ENCODE results near the gene DAAM1. TPM values are rescaled to one million over a fixed set of nuclear protein-coding genes. Genes with fewer than 3 reads are reported as not detected.

Gene DAAM1
- total and polyA plus RNA-seq, 2 donors (not counting 1 experiment from before 2014, with no cell fraction given): 11.2 to 34.3 TPM

DNA sequence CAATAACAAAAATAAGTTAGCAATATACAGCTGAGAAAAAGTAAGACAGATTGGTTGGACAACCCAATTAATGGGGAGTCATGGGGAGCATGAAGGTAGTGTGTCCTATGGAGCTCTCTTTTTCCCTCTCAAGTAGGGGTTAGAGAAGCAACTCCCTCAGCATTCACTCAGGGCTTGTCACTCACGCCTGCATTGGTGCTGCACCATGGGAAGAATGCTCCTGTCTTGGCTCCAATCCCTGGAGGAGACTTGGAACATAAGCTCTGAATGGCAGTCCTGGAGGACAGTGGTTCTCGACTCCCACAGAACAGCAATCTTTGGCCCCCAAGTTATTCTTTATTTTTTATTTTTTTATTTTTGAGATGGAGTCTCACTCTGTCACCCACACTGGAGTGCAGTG is 113.8 kb downstream of the DAAM1 start:
- H3K4me3 ChIP-seq (ENCODE audit: control extremely low read depth in 1 of 5, extremely low read depth in 1 of 5, insufficient read depth in 1 of 5, low read depth in 2 of 5, low read length in 4 of 5): no peak overlapping the region
- Mint-ChIP-seq H3K4me3 (no peak overlapping the region), H3K27ac (no peak overlapping the region), H3K9me3 (ENCODE audit: insufficient read depth) (no peaks in the 10 kb centered on the region), H3K27me3 (no peaks in the 10 kb centered on the region), H3K4me1 (peaks cover 53% of the 10 kb centered on the region)
- peaks cover 11 to 27% of the 10 kb centered on the region in 2 donors for H3K4me1 ChIP-seq (ENCODE audit: control insufficient read depth in 2 of 2, insufficient read depth in 2 of 2, low read length in 2 of 2)
- no peaks in the 10 kb centered on the region for H3K9me3 ChIP-seq (ENCODE audit: control extremely low read depth in 1 of 3, control insufficient read depth in 2 of 3, insufficient read depth in 1 of 3, low read length in 2 of 3)
- no peak overlapping the region for H3K9ac ChIP-seq (ENCODE audit: low read length)
- H3K27me3 ChIP-seq (replicated peaks in 1 of 4; ENCODE audit: control extremely low read depth in 1 of 4, control insufficient read depth in 3 of 4, insufficient read depth in 4 of 4, low read length in 3 of 4): no peaks in the 10 kb centered on the region
- no peaks in the 10 kb centered on the region for H3K36me3 ChIP-seq (replicated peaks in 1 of 2; ENCODE audit: control extremely low read depth in 1 of 2, control insufficient read depth in 1 of 2, extremely low read depth in 1 of 2, insufficient read depth in 2 of 2, low read length in 1 of 2)
- TF ChIP-seq, protein P1, sequence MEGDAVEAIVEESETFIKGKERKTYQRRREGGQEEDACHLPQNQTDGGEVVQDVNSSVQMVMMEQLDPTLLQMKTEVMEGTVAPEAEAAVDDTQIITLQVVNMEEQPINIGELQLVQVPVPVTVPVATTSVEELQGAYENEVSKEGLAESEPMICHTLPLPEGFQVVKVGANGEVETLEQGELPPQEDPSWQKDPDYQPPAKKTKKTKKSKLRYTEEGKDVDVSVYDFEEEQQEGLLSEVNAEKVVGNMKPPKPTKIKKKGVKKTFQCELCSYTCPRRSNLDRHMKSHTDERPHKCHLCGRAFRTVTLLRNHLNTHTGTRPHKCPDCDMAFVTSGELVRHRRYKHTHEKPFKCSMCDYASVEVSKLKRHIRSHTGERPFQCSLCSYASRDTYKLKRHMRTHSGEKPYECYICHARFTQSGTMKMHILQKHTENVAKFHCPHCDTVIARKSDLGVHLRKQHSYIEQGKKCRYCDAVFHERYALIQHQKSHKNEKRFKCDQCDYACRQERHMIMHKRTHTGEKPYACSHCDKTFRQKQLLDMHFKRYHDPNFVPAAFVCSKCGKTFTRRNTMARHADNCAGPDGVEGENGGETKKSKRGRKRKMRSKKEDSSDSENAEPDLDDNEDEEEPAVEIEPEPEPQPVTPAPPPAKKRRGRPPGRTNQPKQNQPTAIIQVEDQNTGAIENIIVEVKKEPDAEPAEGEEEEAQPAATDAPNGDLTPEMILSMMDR (IDR thresholded peaks at IDR 0.05): no peak
- TF ChIP-seq EZH2 (IDR thresholded peaks at IDR 0.05; ENCODE audit: borderline replicate concordance, insufficient read depth, low read depth, low read length, poor library complexity, severe bottlenecking): no peak
- no peaks in the 10 kb centered on the region for H3K79me2 ChIP-seq (ENCODE audit: control insufficient read depth, insufficient read depth, low read length)
- POLR2A ChIA-PET: no interaction called here
- CTCF ChIA-PET: no interaction called here
- no peak for DNase-seq
- no peak overlapping the region for H2AFZ ChIP-seq (ENCODE audit: insufficient read depth, low read depth, low read length, poor library complexity, severe bottlenecking)
- H3K4me2 ChIP-seq (replicated peaks; ENCODE audit: low read depth, low read length, poor library complexity, severe bottlenecking): no peak overlapping the region
- no peak overlapping the region for H3K27ac ChIP-seq (ENCODE audit: low read length in 2 of 2)
- H4K20me1 ChIP-seq (ENCODE audit: control insufficient read depth, insufficient read depth, low read length, poor library complexity, severe bottlenecking): no peaks in the 10 kb centered on the region
- intact Hi-C loops (cut with micrococcal nuclease): loop anchor here (5.0 kb wide), 1 partner anchor 115 kb away; the partner anchor contains the start of gene DAAM1
- no peak for ATAC-seq (ENCODE audit: low read depth)
- WGBS (ENCODE audit: insufficient coverage): 100% methylated on average over 1 of the region's 2 CpGs

GRCh38 chr14:59303216-59303615 is 114.7 kb downstream of the DAAM1 start:
- H4K20me1 ChIP-seq (ENCODE audit: control insufficient read depth, insufficient read depth, low read length, poor library complexity, severe bottlenecking): no peaks in the 10 kb centered on the region
- Mint-ChIP-seq H3K27ac (no peak overlapping the region), H3K9me3 (ENCODE audit: insufficient read depth) (no peaks in the 10 kb centered on the region), H3K4me3 (no peak overlapping the region), H3K27me3 (no peaks in the 10 kb centered on the region), H3K4me1 (peaks cover 51% of the 10 kb centered on the region)
- H3K4me2 ChIP-seq (replicated peaks; ENCODE audit: low read depth, low read length, poor library complexity, severe bottlenecking): no peak overlapping the region
- H3K4me3 ChIP-seq (ENCODE audit: control extremely low read depth in 1 of 5, extremely low read depth in 1 of 5, insufficient read depth in 1 of 5, low read depth in 2 of 5, low read length in 4 of 5): no peak overlapping the region
- intact Hi-C loops (cut with micrococcal nuclease): loop anchor here (5.0 kb wide), 1 partner anchor 116 kb away; the partner anchor contains the start of gene DAAM1
- H3K9ac ChIP-seq (ENCODE audit: low read length): no peak overlapping the region
- no peak overlapping the region for H2AFZ ChIP-seq (ENCODE audit: insufficient read depth, low read depth, low read length, poor library complexity, severe bottlenecking)
- ATAC-seq (ENCODE audit: low read depth) (no peak), DNase-seq (no peak)
- TF ChIP-seq, protein P1 (IDR thresholded peaks at IDR 0.05): no peak
- TF ChIP-seq EZH2 (IDR thresholded peaks at IDR 0.05; ENCODE audit: borderline replicate concordance, insufficient read depth, low read depth, low read length, poor library complexity, severe bottlenecking): no peak
- H3K36me3 ChIP-seq (replicated peaks in 1 of 2; ENCODE audit: control extremely low read depth in 1 of 2, control insufficient read depth in 1 of 2, extremely low read depth in 1 of 2, insufficient read depth in 2 of 2, low read length in 1 of 2): no peaks in the 10 kb centered on the region
- 91% methylated on average over 1 of the region's 2 CpGs for WGBS (ENCODE audit: insufficient coverage)
- H3K27me3 ChIP-seq (replicated peaks in 1 of 4; ENCODE audit: control extremely low read depth in 1 of 4, control insufficient read depth in 3 of 4, insufficient read depth in 4 of 4, low read length in 3 of 4): no peaks in the 10 kb centered on the region
- POLR2A ChIA-PET: no interaction called here
- no peaks in the 10 kb centered on the region for H3K79me2 ChIP-seq (ENCODE audit: control insufficient read depth, insufficient read depth, low read length)
- CTCF ChIA-PET: interaction anchor here (1.5 kb wide), 1 partner anchor 27 kb away, joined by 4 read pairs; no protein-coding TSS in a partner anchor
- H3K9me3 ChIP-seq (ENCODE audit: control extremely low read depth in 1 of 3, control insufficient read depth in 2 of 3, insufficient read depth in 1 of 3, low read length in 2 of 3): no peaks in the 10 kb centered on the region
- no peak overlapping the region for H3K27ac ChIP-seq (ENCODE audit: low read length in 2 of 2)
- H3K4me1 ChIP-seq (ENCODE audit: control insufficient read depth in 2 of 2, insufficient read depth in 2 of 2, low read length in 2 of 2): peaks cover 10 to 26% of the 10 kb centered on the region in 2 donors
